GM12892 (cell line): Measurements from ENCODE around the gene BAK1.

ENCODE experiments used
- DNase-seq: peaks from one replicate; pipeline ENCODE4 v3.0.0; 2011; ENCODE audit not compliant: insufficient read length
- FAIRE-seq: peaks from 2 replicates; lab custom pipeline; 2011; peaks lifted over from hg19 to GRCh38; lab: Jason Lieb, UNC
- POLR2A ChIP-seq: IDR thresholded peaks from 2 replicates; pipeline ENCODE4 v1.6.1; 2011; ENCODE audit warnings: low read depth, low read length, control low read depth
- POLR2AphosphoS5 ChIP-seq: IDR thresholded peaks from 2 replicates; pipeline ENCODE4 v1.6.1; 2011; ENCODE audit warnings: low read depth, low read length, control low read depth
- TAF1 ChIP-seq: IDR thresholded peaks from 2 replicates; pipeline ENCODE4 v1.6.1; 2011; ENCODE audit warnings: low read depth, mild to moderate bottlenecking, control low read depth, low read length, borderline replicate concordance

BAK1 gene

DNA sequence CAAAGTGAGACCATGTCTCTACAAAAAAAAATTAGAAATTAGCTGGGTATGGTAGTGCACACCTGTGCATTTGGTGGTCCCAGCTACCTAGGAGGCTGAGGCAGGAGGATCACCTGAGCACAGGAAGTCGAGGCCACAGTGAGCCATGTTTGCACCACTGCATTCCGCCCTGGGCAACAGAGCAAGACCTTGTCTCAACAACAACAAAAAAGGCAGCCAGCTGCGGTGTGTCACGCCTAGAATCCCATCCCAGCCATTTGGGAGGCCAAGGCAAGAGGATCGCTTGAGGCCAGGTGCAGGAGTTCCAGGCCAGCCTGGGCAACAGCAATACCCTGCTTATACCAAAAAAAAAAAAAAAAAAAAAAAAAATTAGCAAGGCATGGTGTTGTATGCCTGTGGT lies 1.1 kb upstream of the BAK1 start:
- TF ChIP-seq POLR2A, result no peak
- TF ChIP-seq TAF1, result no peak
- TF ChIP-seq POLR2AphosphoS5, result no peak
- DNase-seq (no peak), FAIRE-seq (no peak)

DNA sequence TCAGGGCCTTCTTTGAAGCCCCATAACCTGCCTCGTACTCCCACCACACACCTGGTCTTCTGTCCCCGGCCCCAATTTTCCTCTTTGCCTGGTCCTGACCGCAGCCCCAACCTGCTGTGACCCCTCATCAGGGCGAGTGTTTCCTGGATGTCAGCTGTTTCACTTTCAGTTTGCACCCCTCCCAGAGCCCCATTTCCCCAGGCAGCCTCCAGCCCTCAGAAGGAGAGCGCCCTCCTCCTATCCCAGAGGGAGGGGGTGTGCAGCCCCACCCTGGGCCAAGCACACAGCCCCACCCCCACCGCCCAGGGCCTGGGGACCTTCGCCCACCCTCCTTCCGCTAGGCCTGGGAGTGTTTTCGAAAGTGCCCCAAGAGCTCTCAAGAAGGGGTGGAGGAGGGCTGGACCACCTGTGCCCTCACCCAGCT lies 1.5 kb downstream of the BAK1 start:
- TF ChIP-seq POLR2A (no peak), POLR2AphosphoS5 (no peak)
- FAIRE-seq, result no peak

DNA sequence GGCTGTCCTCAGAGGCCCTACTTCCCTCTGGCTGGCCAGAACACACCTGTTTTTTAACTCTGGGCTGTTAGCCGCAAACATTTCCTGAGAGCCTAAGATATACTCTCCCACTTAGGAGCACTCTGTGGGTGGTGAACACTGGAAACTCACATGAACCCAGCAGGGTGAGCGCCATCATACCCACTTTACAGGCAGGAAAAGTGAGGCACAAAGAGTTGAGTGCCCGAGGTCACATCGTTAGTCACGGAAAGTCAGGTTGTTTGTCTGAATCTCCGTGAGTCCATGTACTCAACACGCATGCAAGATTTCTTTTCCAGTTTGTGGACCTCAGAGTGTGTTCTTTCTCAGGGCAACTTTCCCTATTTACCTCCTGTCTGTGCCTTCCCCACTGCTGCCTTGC lies 1.9 kb downstream of the BAK1 start:
- FAIRE-seq, result peak; percentile 5
- DNase-seq, result no peak
- TF ChIP-seq TAF1 (no peak), POLR2AphosphoS5 (no peak), POLR2A (no peak)

More for the DNA sequence above, 1.5 kb downstream of the BAK1 start:
- peak; percentile 78 for DNase-seq

DNA sequence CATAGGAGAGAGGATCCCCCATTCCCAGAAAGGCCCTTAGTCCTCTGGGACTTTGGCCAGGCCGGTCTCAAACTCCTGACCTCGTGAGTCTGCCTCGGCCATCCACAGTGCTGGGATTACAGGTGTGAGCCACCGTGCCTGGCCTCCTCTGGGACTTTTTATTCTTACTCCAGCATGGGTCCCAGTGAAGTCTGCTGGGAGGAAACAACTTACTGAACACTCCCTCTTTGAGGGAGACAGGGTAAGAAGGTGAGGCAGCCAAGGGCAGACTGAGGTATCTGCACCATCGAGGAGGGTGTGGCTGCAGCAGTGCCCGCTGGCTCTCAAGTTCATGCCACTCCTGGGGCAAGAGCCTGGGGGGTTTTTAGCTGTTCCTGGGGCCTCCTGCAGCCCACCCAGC lies 2.4 kb downstream of the BAK1 start:
- TF ChIP-seq POLR2A (no peak), POLR2AphosphoS5 (no peak), TAF1 (no peak)
- DNase-seq (no peak), FAIRE-seq (no peak)

DNA sequence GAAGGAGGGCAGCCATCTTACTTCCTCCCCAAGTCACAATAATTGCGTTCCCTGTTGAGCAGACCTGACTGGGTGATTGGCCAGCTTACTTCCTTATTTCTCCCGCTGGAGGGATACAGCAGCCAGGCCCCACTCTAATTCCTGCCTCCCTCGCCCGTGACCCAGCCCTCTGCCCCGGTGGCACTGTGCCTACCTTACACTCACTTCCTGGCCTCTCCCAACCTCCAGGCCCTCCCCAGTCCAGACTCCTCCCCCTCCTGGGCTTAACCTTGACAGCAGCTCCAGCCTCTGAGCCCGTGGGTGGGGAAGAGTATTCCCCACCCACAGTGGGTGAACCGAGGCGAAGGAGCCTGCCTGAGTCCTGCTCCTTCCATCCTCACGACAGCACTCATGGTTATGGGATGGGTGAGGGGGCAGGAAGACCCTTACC lies 3.0 kb downstream of the BAK1 start:
- DNase-seq (no peak), FAIRE-seq (no peak)
- TF ChIP-seq TAF1, result no peak
- no peak for TF ChIP-seq POLR2A
- TF ChIP-seq POLR2AphosphoS5, result no peak

DNA sequence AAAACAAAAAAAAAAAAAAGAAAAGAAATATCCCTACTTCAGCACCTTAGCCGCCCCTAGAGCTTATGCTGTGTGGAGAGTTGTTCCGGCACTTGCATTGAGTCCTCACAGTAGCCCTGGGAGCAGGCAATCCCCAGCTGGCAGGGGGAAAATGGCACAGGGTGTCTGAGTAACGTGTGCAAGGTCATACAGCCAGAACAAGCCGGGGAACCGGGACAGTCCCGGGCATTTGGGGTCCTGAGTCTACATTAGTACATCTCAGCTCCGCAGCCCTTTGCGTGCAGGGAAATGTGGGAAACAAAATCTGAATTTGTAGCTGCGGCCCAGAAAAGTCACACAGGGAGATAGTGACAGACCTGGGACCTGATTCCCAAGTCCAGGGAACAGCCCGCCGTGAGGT lies 3.4 kb downstream of the BAK1 start:
- no peak for DNase-seq
- no peak for FAIRE-seq
- TF ChIP-seq POLR2A, result no peak
- no peak for TF ChIP-seq TAF1
- no peak for TF ChIP-seq POLR2AphosphoS5

DNA sequence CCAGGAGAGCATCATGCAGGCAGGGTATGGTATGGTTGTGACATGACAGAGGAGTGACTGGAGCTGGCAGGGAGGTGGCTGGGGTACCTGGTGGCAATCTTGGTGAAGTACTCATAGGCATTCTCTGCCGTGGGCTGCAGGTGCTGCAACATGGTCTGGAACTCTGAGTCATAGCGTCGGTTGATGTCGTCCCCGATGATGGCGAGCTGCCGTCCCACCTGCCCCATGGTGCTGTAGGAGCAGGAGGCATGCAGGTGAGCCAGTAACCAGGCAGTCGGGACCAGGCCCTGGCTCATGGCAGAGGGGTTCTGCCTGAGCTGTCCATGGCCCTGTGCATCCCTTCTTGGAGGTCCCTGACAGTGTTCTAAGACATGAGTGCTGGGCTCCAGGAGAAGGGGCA lies 4.9 kb downstream of the BAK1 start:
- FAIRE-seq, result no peak
- no peak for DNase-seq
- TF ChIP-seq POLR2A (no peak), TAF1 (no peak), POLR2AphosphoS5 (no peak)

DNA sequence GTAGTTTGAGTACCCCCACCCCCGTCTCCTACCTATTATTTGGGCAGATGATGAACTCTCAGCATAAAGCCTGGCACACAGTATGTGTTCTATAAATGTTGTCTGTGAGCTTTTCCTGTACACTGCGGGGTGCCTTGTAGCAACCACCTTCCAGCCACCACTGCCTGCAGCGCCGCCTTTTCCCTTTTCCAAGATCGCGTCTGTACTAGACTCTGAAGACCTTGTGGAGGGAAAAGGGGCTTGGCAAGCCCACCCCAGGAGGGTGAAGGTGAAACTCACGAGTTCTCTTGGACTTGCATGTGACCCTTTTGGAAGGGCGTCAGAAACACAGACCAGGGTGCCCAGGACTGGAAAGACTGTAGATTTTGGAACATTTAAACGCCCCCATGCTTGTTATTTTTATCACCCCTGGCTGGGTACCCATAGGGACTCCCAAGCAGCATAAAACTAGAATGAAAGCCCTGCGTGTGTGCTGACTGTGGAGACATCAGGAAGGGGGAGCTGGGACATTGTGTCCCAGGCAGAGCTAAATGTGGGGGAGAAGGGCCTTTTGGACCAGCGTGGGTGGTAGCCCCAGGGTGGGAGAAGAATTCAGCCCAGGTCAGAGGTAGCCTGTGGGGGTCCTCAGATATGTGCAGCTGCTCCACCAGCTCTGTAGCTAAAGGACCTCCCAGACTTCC lies 8.3 kb downstream of the BAK1 start:
- TF ChIP-seq TAF1 (no peak), POLR2AphosphoS5 (no peak), POLR2A (no peak)
- FAIRE-seq (no peak), DNase-seq (no peak)

DNA sequence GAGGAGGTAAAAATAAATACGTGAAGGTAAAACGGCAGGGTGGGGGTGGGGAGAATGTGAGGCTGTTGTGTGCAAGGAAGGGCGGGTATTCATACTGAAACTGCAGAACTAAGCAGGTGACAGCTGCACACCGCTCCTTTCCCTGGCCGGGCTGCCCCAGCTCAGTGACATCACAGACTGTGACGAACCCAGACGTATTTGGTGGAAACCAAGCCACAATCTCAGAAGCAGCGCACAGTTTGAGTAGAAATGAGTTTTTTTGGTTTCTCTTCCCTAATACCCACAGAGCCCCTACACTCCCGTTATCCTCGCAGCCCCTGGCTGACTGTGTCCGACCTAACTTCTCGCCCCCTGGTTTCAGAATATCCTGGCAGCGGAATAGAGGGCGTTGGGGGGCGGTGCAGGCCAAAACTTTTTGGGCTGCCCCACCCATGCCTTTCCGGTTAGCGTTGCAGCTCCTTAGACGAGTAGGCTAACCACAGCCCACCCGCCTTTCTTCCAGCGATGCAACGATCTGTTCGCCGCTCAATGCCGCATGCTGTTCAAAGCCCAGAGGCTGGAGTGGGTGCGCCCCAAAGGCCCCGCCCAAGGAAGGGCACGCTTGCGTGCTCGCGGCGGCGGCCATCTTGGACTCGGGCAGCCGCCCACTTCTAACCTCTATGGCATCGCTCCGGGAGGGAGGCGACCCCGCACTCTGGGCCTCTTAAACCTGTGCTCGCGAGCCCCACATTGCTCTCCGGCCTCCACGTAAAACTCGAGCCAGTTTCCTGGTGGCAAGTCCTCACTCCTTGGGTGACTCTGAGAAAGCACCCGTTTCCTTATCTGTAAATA lies 9.1 kb downstream of the BAK1 start:
- FAIRE-seq (peak; percentile 97), DNase-seq (peak; percentile 93)
- TF ChIP-seq POLR2A (peak; percentile 88), TAF1 (peak; percentile 61; the same call in 1 of the 2 replicates), POLR2AphosphoS5 (peak; percentile 86)

DNA sequence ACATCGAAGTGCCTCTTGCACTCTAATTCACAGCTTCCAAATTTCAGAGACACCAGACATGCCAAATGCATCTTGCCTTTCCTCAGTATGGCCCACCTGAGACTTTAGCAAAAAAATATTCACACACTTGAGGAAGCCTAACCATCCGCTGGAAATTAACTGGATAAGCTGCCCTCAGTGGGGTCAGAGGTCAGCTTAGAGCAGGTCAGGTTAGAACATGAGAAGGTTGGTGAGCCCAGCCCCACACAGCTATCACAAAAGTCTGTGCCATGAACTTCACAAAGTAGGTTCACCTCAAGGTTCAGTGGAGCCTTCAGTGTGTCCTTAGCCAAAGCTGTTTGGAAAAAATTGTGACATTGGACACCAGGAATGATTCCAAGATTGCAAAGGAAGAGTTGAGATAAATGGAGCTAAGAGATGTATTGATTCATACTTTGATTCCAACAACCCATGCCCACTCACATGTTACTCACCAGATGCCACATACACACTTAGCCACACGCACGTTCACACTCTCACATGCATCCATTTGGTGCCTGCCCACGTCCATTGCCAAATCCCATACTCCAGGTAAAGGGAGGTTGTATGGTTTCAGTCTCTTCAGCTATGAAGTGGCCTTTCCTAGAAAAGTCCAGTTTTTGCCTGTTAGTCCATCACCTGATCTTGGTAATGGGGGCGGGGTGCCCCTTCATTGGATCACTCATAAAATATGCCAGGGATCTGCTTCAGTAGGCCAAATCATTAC lies 11.1 kb downstream of the BAK1 start:
- DNase-seq (no peak), FAIRE-seq (peak; percentile 9)
- TF ChIP-seq TAF1 (no peak), POLR2A (no peak), POLR2AphosphoS5 (no peak)

DNA sequence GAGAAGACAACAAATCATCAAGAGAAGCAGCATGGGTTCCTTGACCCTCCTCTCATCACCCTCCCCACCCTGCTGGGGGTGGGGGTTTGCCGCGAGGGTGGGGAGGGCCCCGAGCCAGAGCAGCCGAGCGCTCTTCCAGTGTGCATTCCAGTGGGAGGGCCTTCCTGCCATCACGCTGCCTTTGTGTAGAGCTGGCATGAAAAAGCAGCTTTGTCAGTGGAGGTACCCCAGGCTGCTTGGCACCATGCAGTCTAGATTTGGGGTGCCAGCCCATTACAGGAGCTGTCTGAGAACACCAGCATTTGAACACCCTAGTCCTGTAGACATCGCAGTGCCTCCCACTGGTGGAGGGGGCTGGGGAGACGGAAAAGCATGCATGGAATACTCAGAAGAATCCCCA lies 12.2 kb downstream of the BAK1 start:
- DNase-seq (no peak), FAIRE-seq (no peak)
- TF ChIP-seq TAF1 (no peak), POLR2AphosphoS5 (no peak), POLR2A (no peak)
